H4 (cell line): ENCODE measurements around the gene KAT2A. TPM values are rescaled to one million over a fixed set of nuclear protein-coding genes. Genes with fewer than 3 reads are reported as not detected.

Experiments
- total RNA-seq: library from RNA; depleted of rRNA; stranded (reverse); fragments of >200 nt; shearing (Covaris generic); gene quantifications from 2 replicates; pipeline ENCODE4 v1.2.3, GENCODE V29; 2014; rRNA removed

KAT2A gene
- total RNA-seq, 1 experiment from 2014 or later = 16.7 TPM

Other genes starting within 250 kb of the KAT2A start
- 98.9 and 101 TPM in 2 replicates for gene ACLY, start 202.4 kb downstream of the KAT2A start, total RNA-seq
- gene ODAD4, start 190.8 kb downstream of the KAT2A start, total RNA-seq = 1.2 and 1.4 TPM in 2 replicates
- gene CNP, start 154.6 kb downstream of the KAT2A start, total RNA-seq = 47.5 and 64.8 TPM in 2 replicates
- gene DNAJC7, start 103.9 kb downstream of the KAT2A start, total RNA-seq = 86.7 and 109 TPM in 2 replicates
- 23.9 and 36.9 TPM in 2 replicates for gene NKIRAS2, start 101.3 kb downstream of the KAT2A start, total RNA-seq
- 0.19 and 0.62 TPM in 2 replicates for gene C17orf113, start 70.8 kb downstream of the KAT2A start, total RNA-seq
- gene ZNF385C, start 22.9 kb downstream of the KAT2A start, total RNA-seq = 0.04 TPM in 1 of 2 replicates, not detected in the other
- 7.5 and 7.7 TPM in 2 replicates for gene DHX58, start 8.7 kb downstream of the KAT2A start, total RNA-seq
- gene HSPB9, start 1.4 kb upstream of the KAT2A start, total RNA-seq = not detected in 2 replicates
- 67.3 and 79.9 TPM in 2 replicates for gene RAB5C, start 33.6 kb upstream of the KAT2A start, total RNA-seq
- gene KCNH4, start 59.8 kb upstream of the KAT2A start, total RNA-seq = 0.06 TPM in 1 of 2 replicates, not detected in the other
- not detected in 2 replicates for gene HCRT, start 64.1 kb upstream of the KAT2A start, total RNA-seq
- 1.5 and 1.9 TPM in 2 replicates for gene GHDC, start 73.1 kb upstream of the KAT2A start, total RNA-seq
- 13.7 and 25.0 TPM in 2 replicates for gene STAT5B, start 155.0 kb upstream of the KAT2A start, total RNA-seq
- 0.35 and 0.41 TPM in 2 replicates for gene STAT5A, start 167.1 kb upstream of the KAT2A start, total RNA-seq